Measurements from ENCODE around the gene ITGB3. TPM values are rescaled to one million over a fixed set of nuclear protein-coding genes. Genes with fewer than 3 reads are reported as not detected.

The ITGB3 gene
- total RNA-seq, 2 donors from 2014 or later, result 7.8 to 283 TPM

DNA sequence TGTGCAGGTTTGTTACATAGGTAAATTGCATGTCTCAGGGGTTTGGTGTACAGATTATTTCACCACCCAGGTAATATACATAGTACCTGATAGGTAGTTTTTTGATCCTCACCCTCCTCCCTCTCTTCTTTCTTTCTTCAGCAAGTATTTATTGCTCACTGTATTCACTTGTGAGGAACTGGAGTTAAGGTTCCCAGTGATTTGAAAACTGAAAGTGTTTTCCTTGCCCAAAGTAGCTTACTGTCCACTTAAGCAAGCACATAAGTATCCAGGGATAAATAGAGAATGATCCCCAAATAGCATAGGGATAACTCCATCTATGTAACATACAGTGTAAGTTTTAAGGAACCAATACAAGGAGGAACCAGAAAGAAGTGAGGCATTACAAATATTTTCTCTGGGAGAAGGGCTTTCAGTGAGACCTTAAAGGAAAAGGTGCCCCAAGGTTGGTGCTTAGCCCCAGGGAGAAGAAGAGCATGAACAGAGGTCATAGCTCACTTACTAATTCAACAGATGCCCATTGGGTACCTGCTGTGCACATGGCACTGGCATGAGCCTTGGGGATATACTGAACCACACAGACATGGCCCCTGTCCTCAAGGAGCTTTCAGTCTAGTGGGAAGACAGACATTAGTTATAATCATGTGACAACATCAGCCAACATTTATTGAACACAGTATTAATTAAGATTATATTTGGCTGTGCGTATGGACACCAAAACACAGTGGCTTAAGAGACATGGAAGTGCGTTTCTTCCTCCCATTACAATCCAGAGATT, 27.5 kb upstream of the ITGB3 start:
- Mint-ChIP-seq H3K4me3 (no peak overlapping the region), H3K36me3 (ENCODE audit: low read depth) (no peaks in the 10 kb centered on the region), H3K4me1 (peaks cover 26% of the 10 kb centered on the region), H3K27ac (no peak overlapping the region), H3K27me3 (peaks cover 10% of the 10 kb centered on the region)
- H3K9me3 ChIP-seq (ENCODE audit: control insufficient read depth, low read length, poor library complexity, severe bottlenecking), result no peaks in the 10 kb centered on the region
- ATAC-seq (no peak), DNase-seq (no peak)

DNA sequence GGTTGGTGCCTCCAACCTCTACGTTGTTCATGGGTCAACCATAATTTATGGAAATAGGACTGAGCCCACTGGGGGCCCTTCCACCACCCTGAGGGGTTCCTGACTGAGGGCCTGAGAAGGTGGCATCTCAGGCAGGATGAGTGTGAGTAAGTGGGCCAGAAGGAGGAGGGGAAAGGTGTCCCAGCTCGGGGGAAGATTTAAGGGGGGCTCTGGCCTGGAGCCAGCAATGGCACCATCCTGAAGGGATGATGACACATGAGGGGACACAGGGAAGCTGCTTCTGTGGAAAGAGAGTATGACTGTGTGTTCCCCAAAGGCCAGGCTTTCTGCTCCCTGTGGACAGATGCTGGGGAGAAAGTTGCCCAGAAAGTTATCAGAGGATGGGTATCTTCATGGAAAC, 25.8 kb upstream of the ITGB3 start:
- Mint-ChIP-seq H3K36me3 (ENCODE audit: low read depth) (no peaks in the 10 kb centered on the region), H3K27ac (no peak overlapping the region), H3K4me1 (peaks cover 19% of the 10 kb centered on the region), H3K4me3 (no peak overlapping the region), H3K27me3 (peaks cover 10% of the 10 kb centered on the region)
- ATAC-seq (no peak), DNase-seq (no peak)
- no peaks in the 10 kb centered on the region for H3K9me3 ChIP-seq (ENCODE audit: control insufficient read depth, low read length, poor library complexity, severe bottlenecking)

DNA sequence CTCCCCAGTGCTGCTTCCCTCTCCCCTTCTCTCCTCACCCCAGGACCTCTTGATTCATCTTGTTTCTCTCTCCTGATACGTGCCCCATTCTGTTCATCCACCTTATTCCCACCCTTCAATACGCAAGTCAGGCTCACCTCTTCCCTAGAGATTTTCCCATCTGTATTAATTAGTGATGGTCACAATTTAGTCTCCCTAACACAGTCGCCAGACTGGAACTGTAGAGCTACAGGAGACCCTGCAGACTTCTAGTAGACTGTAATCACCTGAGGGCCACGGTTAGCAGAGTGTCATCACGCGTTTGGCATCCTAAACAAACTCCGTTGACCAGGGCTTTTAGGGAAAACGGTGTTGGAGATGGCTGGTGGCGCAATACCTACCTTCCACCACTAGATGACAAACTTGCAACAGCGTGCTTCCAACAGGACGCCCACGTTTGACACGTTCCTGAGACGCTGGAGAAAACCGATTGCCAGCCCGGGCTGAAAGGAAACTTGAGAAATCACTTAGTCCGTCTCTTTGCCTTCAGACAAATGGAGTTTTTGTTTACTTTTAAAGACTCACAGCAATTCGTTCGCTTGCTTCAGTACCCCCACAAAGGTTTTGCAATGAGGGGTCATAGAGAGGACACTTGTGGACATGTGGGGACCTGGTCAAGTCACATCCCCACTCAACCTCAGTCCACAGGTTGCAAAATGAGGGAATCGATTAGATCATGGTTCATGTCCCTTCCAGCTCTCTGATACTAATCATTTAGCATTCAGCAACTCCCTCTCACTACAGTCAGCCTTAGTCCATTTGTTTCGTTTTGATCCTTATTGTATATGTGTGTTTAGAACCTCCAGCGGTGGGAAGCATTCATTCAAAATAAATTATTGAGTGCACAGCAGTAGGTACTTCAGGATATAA, 23.8 kb upstream of the ITGB3 start:
- DNase-seq (peak; percentile 25 to 39 (median 31)), ATAC-seq (peak; percentile 89)
- Mint-ChIP-seq H3K36me3 (ENCODE audit: low read depth) (no peaks in the 10 kb centered on the region), H3K27me3 (peaks cover 10% of the 10 kb centered on the region), H3K27ac (peak overlapping the region; percentile 84), H3K4me1 (peaks cover 16% of the 10 kb centered on the region), H3K4me3 (peak overlapping the region; percentile 53)
- H3K9me3 ChIP-seq (ENCODE audit: control insufficient read depth, low read length, poor library complexity, severe bottlenecking), result no peaks in the 10 kb centered on the region

- Mint-ChIP-seq H3K27ac (no peak overlapping the region), H3K4me3 (no peak overlapping the region), H3K4me1 (peaks cover 16% of the 10 kb centered on the region), H3K36me3 (ENCODE audit: low read depth) (no peaks in the 10 kb centered on the region), H3K27me3 (peaks cover 10% of the 10 kb centered on the region)
- no peaks in the 10 kb centered on the region for H3K9me3 ChIP-seq (ENCODE audit: control insufficient read depth, low read length, poor library complexity, severe bottlenecking)
- DNase-seq, result no peak
- no peak for ATAC-seq
These were observed 22.8 kb upstream of the ITGB3 start for GRCh38 chr17:47230864-47231263.

GRCh38 chr17:47231334-47231733, 22.3 kb upstream of the ITGB3 start:
- H3K4me1 Mint-ChIP-seq, result peaks cover 16% of the 10 kb centered on the region
- ATAC-seq (no peak), DNase-seq (no peak)
- H3K27ac Mint-ChIP-seq, result no peak overlapping the region
- H3K27me3 Mint-ChIP-seq, result peaks cover 10% of the 10 kb centered on the region
- H3K36me3 Mint-ChIP-seq (ENCODE audit: low read depth), result no peaks in the 10 kb centered on the region
- no peaks in the 10 kb centered on the region for H3K9me3 ChIP-seq (ENCODE audit: control insufficient read depth, low read length, poor library complexity, severe bottlenecking)
- H3K4me3 Mint-ChIP-seq, result no peak overlapping the region

- no peak for DNase-seq
- Mint-ChIP-seq H3K36me3 (ENCODE audit: low read depth) (no peaks in the 10 kb centered on the region), H3K4me1 (peaks cover 16% of the 10 kb centered on the region), H3K27ac (no peak overlapping the region), H3K27me3 (peaks cover 10% of the 10 kb centered on the region), H3K4me3 (no peak overlapping the region)
- no peaks in the 10 kb centered on the region for H3K9me3 ChIP-seq (ENCODE audit: control insufficient read depth, low read length, poor library complexity, severe bottlenecking)
- no peak for ATAC-seq
These were observed 21.8 kb upstream of the ITGB3 start for GRCh38 chr17:47231866-47232265.

- H3K36me3 Mint-ChIP-seq (ENCODE audit: low read depth), result no peaks in the 10 kb centered on the region
- peaks cover 16% of the 10 kb centered on the region for H3K4me1 Mint-ChIP-seq
- H3K27ac Mint-ChIP-seq, result no peak overlapping the region
- peaks cover 10% of the 10 kb centered on the region for H3K27me3 Mint-ChIP-seq
- H3K4me3 Mint-ChIP-seq, result no peak overlapping the region
- ATAC-seq (no peak), DNase-seq (no peak)
- H3K9me3 ChIP-seq (ENCODE audit: control insufficient read depth, low read length, poor library complexity, severe bottlenecking), result no peaks in the 10 kb centered on the region
These were observed 21.2 kb upstream of the ITGB3 start for GRCh38 chr17:47232465-47232864.

- Mint-ChIP-seq H3K27ac (no peak overlapping the region), H3K4me3 (no peak overlapping the region), H3K4me1 (peaks cover 11% of the 10 kb centered on the region), H3K27me3 (peaks cover 4% of the 10 kb centered on the region), H3K36me3 (ENCODE audit: low read depth) (no peaks in the 10 kb centered on the region)
- no peak for DNase-seq
- ATAC-seq, result no peak
- no peaks in the 10 kb centered on the region for H3K9me3 ChIP-seq (ENCODE audit: control insufficient read depth, low read length, poor library complexity, severe bottlenecking)
These were observed 18.1 kb upstream of the ITGB3 start for GRCh38 chr17:47235506-47235905.

- ATAC-seq (no peak), DNase-seq (no peak)
- Mint-ChIP-seq H3K27me3 (peaks cover under 1% of the 10 kb centered on the region), H3K27ac (no peak overlapping the region), H3K4me1 (peaks cover 10% of the 10 kb centered on the region), H3K4me3 (no peak overlapping the region), H3K36me3 (ENCODE audit: low read depth) (no peaks in the 10 kb centered on the region)
- no peaks in the 10 kb centered on the region for H3K9me3 ChIP-seq (ENCODE audit: control insufficient read depth, low read length, poor library complexity, severe bottlenecking)
These were observed 17.7 kb upstream of the ITGB3 start for GRCh38 chr17:47235923-47236322.

DNA sequence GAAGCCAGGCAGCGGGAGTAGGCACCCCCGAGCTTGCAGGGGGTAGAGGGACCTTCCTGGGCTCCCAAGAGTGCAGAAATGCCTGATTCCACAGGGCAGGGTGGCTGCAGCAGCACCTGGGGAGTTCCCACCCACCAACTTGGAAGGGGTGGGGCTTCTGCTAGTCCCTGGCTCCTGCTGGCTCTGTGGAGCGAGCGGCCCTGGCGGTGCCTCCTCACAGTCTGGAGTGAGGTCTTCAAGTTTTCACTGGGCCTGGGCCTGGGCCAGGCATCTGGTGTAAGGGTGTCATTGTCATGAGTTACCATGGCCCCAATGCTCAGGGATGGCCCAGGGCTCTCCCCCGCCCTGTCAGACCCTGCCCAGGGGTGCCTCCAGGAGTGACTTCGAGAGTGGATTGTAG, 15.8 kb upstream of the ITGB3 start:
- H3K9me3 ChIP-seq (ENCODE audit: control insufficient read depth, low read length, poor library complexity, severe bottlenecking), result no peaks in the 10 kb centered on the region
- Mint-ChIP-seq H3K27ac (no peak overlapping the region), H3K4me3 (no peak overlapping the region), H3K27me3 (peaks cover 9% of the 10 kb centered on the region), H3K36me3 (ENCODE audit: low read depth) (no peaks in the 10 kb centered on the region), H3K4me1 (peaks cover 8% of the 10 kb centered on the region)
- DNase-seq (no peak), ATAC-seq (no peak)

GRCh38 chr17:47238321-47239010, 15.2 kb upstream of the ITGB3 start:
- Mint-ChIP-seq H3K27me3 (peaks cover 14% of the 10 kb centered on the region), H3K36me3 (ENCODE audit: low read depth) (no peaks in the 10 kb centered on the region), H3K4me1 (peaks cover 8% of the 10 kb centered on the region), H3K27ac (no peak overlapping the region), H3K4me3 (no peak overlapping the region)
- ATAC-seq (no peak), DNase-seq (no peak)
- H3K9me3 ChIP-seq (ENCODE audit: control insufficient read depth, low read length, poor library complexity, severe bottlenecking), result no peaks in the 10 kb centered on the region

GRCh38 chr17:47239619-47239966, 14.0 kb upstream of the ITGB3 start:
- Mint-ChIP-seq H3K36me3 (ENCODE audit: low read depth) (no peaks in the 10 kb centered on the region), H3K27me3 (peaks cover 19% of the 10 kb centered on the region), H3K27ac (no peak overlapping the region), H3K4me3 (no peak overlapping the region), H3K4me1 (peaks cover 12% of the 10 kb centered on the region)
- DNase-seq (no peak), ATAC-seq (no peak)
- H3K9me3 ChIP-seq (ENCODE audit: control insufficient read depth, low read length, poor library complexity, severe bottlenecking), result no peaks in the 10 kb centered on the region

DNA sequence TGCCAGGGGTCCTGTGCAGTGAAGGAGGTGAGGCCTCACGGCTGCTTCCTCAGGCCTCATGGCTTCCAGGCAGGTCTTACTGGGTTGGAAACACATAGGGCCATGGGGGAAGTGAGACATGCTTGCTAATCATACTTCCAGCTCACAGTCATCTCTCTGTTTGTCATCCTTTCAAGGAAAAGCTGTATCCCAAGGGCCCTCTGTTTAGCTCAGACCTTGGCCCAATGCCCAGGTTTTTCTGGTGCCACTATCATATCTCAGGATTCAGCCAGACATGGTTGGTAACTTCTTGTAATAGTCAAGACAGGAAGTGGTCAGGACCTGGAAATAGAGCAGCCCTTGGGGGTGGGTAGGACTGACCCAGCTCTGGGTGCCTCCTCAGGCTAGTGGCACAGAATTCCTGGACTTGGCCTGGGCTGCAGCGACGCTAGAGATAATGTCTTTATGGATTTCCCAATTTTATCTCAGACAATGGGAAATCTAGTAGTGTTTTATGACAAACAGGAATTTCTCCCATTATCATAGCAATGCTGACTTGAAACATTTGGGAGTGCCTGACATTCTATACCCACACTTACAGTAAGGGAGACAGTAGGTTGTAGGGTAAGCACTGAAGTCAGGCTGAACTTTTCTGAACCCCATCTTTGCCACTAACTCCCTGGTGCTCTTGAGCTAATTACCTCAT, 13.5 kb upstream of the ITGB3 start:
- Mint-ChIP-seq H3K36me3 (ENCODE audit: low read depth) (no peaks in the 10 kb centered on the region), H3K27ac (no peak overlapping the region), H3K4me1 (peaks cover 12% of the 10 kb centered on the region), H3K27me3 (peaks cover 23% of the 10 kb centered on the region), H3K4me3 (no peak overlapping the region)
- DNase-seq, result no peak
- no peaks in the 10 kb centered on the region for H3K9me3 ChIP-seq (ENCODE audit: control insufficient read depth, low read length, poor library complexity, severe bottlenecking)
- no peak for ATAC-seq

All from T-helper 17 cell (primary cell).